ENCODE measurements around the gene ARHGEF4. TPM values are rescaled to one million over a fixed set of nuclear protein-coding genes. Genes with fewer than 3 reads are reported as not detected.

Gene ARHGEF4
- total RNA-seq, 1 experiment from 2014 or later = 26.6 TPM

DNA sequence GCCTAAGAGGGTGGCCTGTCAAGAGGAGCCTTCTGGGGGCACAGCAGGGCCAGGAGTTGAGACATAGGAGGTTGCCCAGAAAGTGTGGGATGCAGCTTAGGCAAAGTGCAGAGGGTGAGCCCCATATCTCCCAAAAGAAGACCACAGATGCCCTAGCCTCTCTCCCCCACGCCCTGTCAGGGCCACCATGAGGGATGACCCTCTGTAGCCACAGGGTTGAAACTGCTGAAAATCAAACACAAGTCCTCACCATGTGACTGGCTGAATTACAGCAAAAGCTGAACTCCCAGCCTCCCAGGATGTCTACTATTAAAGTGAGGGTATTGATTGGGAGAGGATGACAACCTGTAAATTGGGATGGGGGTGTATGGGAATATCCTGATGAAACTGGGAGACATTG is 37.4 kb upstream of the ARHGEF4 start:
- Histone ChIP-seq H3K36me3 (ENCODE audit: control insufficient read depth in 1 of 2, insufficient read depth in 2 of 2, low read length in 2 of 2) (no peaks in the 10 kb centered on the region), H3K9me2 (ENCODE audit: insufficient read depth) (no peaks in the 10 kb centered on the region), H2AFZ (ENCODE audit: low read depth, low read length, poor library complexity, severe bottlenecking) (no peak overlapping the region), H3K9me3 (ENCODE audit: control insufficient read depth in 1 of 2, insufficient read depth in 1 of 2, low read depth in 1 of 2, low read length in 2 of 2) (no peaks in the 10 kb centered on the region), H3K4me2 (ENCODE audit: low read length) (no peak overlapping the region), H3K27me3 (ENCODE audit: insufficient read depth, low read length) (no peaks in the 10 kb centered on the region), H3K4me1 (ENCODE audit: control insufficient read depth in 1 of 2, insufficient read depth in 2 of 2, low read length in 2 of 2) (peaks cover 4 to 14% of the 10 kb centered on the region in 2 experiments; a peak in 2 of 4 replicates), H3K4me3 (replicated peaks in 1 of 2; ENCODE audit: low read depth in 1 of 2, low read length in 2 of 2) (no peak overlapping the region), H3K9ac (ENCODE audit: low read length) (no peak overlapping the region), H4K20me1 (ENCODE audit: insufficient read depth) (no peaks in the 10 kb centered on the region), H3K27ac (ENCODE audit: low read depth, low read length) (no peak overlapping the region), H3K79me2 (ENCODE audit: insufficient read depth, low read length) (no peaks in the 10 kb centered on the region)
- ChIA-PET RAD21 (ENCODE audit: low non-redundant PET in 1 of 2, low total read pairs in 2 of 2, uncharacterized antibody in 2 of 2, unreplicated experiment in 2 of 2) (no interaction called here), CTCF (interaction anchor here (1.0 to 1.5 kb wide), 2 partner anchors 10 to 121 kb away, joined by 3 read pairs; no protein-coding TSS in a partner anchor), POLR2A (no interaction called here)
- intact Hi-C loops (cut with micrococcal nuclease) = loop anchor here (5.0 to 10.0 kb wide), 3 partner anchors 248 to 538 kb away; partner anchors contain the start of gene PLEKHB2
- no TSS peak for BruUV-seq (replicated peaks)
- ATAC-seq (no peak), DNase-seq (ENCODE audit: low read depth, low spot score) (no peak)
- TF ChIP-seq ATF3 (IDR thresholded peaks at IDR 0.05) = no peak

- no peak overlapping the region for H3K4me2 ChIP-seq (ENCODE audit: low read length)
- H3K9ac ChIP-seq (ENCODE audit: low read length) = no peak overlapping the region
- no peak overlapping the region for H2AFZ ChIP-seq (ENCODE audit: low read depth, low read length, poor library complexity, severe bottlenecking)
- TF ChIP-seq RAD21 (IDR thresholded peaks at IDR 0.05; ENCODE audit: low read depth) = no peak
- TF ChIP-seq ATF3 (IDR thresholded peaks at IDR 0.05) = no peak
- TF ChIP-seq FOSL1 (IDR thresholded peaks at IDR 0.05; ENCODE audit: low read depth) = no peak
- TF ChIP-seq EGR1 (IDR thresholded peaks at IDR 0.05; ENCODE audit: low read depth) = no peak
- TF ChIP-seq, protein P1, sequence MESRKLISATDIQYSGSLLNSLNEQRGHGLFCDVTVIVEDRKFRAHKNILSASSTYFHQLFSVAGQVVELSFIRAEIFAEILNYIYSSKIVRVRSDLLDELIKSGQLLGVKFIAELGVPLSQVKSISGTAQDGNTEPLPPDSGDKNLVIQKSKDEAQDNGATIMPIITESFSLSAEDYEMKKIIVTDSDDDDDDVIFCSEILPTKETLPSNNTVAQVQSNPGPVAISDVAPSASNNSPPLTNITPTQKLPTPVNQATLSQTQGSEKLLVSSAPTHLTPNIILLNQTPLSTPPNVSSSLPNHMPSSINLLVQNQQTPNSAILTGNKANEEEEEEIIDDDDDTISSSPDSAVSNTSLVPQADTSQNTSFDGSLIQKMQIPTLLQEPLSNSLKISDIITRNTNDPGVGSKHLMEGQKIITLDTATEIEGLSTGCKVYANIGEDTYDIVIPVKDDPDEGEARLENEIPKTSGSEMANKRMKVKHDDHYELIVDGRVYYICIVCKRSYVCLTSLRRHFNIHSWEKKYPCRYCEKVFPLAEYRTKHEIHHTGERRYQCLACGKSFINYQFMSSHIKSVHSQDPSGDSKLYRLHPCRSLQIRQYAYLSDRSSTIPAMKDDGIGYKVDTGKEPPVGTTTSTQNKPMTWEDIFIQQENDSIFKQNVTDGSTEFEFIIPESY (IDR thresholded peaks at IDR 0.05; ENCODE audit: extremely low read depth, insufficient replicate concordance, low read length) = no peak
- no peak for TF ChIP-seq POLR2A (IDR thresholded peaks at IDR 0.05; ENCODE audit: borderline replicate concordance, extremely low read depth, insufficient read depth, insufficient read length)
- no peak for TF ChIP-seq EZH2 (IDR thresholded peaks at IDR 0.05)
- no peak for TF ChIP-seq ELF1 (IDR thresholded peaks at IDR 0.05; ENCODE audit: borderline replicate concordance, low read depth)
- TF ChIP-seq SRF (IDR thresholded peaks at IDR 0.05; ENCODE audit: low read depth) = no peak
- no peak for TF ChIP-seq JUND (IDR thresholded peaks at IDR 0.05)
- TF ChIP-seq CEBPB (IDR thresholded peaks at IDR 0.05; ENCODE audit: low read depth) = no peak
- TF ChIP-seq CBX3 (IDR thresholded peaks at IDR 0.05; ENCODE audit: low read depth) = no peak
- no peaks in the 10 kb centered on the region for H3K27me3 ChIP-seq (ENCODE audit: insufficient read depth, low read length)
- BruUV-seq (replicated peaks) = no TSS peak
- no peaks in the 10 kb centered on the region for H3K9me2 ChIP-seq (ENCODE audit: insufficient read depth)
- peaks cover 11 to 22% of the 10 kb centered on the region in 2 experiments; a peak in 3 of 4 replicates for H3K4me1 ChIP-seq (ENCODE audit: control insufficient read depth in 1 of 2, insufficient read depth in 2 of 2, low read length in 2 of 2)
- H3K4me3 ChIP-seq (replicated peaks in 1 of 2; ENCODE audit: low read depth in 1 of 2, low read length in 2 of 2) = no peak overlapping the region
- POLR2A ChIA-PET = no interaction called here
- ATAC-seq (no peak), DNase-seq (ENCODE audit: low read depth, low spot score) (no peak)
- H3K79me2 ChIP-seq (ENCODE audit: insufficient read depth, low read length) = no peaks in the 10 kb centered on the region
- no peaks in the 10 kb centered on the region for H3K36me3 ChIP-seq (ENCODE audit: control insufficient read depth in 1 of 2, insufficient read depth in 2 of 2, low read length in 2 of 2)
- no peak overlapping the region for H3K27ac ChIP-seq (ENCODE audit: low read depth, low read length)
- no peaks in the 10 kb centered on the region for H4K20me1 ChIP-seq (ENCODE audit: insufficient read depth)
- intact Hi-C loops (cut with micrococcal nuclease) = no loop called here
- RAD21 ChIA-PET (ENCODE audit: low non-redundant PET in 1 of 2, low total read pairs in 2 of 2, uncharacterized antibody in 2 of 2, unreplicated experiment in 2 of 2) = no interaction called here
- H3K9me3 ChIP-seq (ENCODE audit: control insufficient read depth in 1 of 2, insufficient read depth in 1 of 2, low read depth in 1 of 2, low read length in 2 of 2) = no peaks in the 10 kb centered on the region
- CTCF ChIA-PET = no interaction called here
These were observed 31.1 kb upstream of the ARHGEF4 start for GRCh38 chr2:130805613-130806012.

Measured in HCT116 (cell line).